HepG2 (cell line): ENCODE measurements around the gene ANKS4B. TPM values are rescaled to one million over a fixed set of nuclear protein-coding genes. Genes with fewer than 3 reads are reported as not detected.

ENCODE experiments used
- ARID2 ChIP-seq: sonication (generic); formaldehyde crosslinking; IDR thresholded peaks from 2 replicates; pipeline ENCODE4 v1.8.1; 2022; ENCODE audit warnings: mild to moderate bottlenecking, missing genetic modification reagents, borderline replicate concordance
- CERS6 ChIP-seq: sonication (generic); formaldehyde crosslinking; IDR thresholded peaks from 2 replicates; pipeline ENCODE4 v1.5.0; 2020; ENCODE audit warnings: missing genetic modification reagents
- FOXA1 ChIP-seq, 2 experiments: fragments of 450-650 bp in 1 of 2; sonication (generic) in 1 of 2; formaldehyde crosslinking in 1 of 2; IDR thresholded peaks; 2 replicates each; pipeline versions ENCODE4 v1.4.0 to v1.6.1; 2016 to 2020; ENCODE audit warnings: missing genetic modification reagents in 1 of 2
- IKZF1 ChIP-seq: fragments of 450-650 bp; IDR thresholded peaks from 2 replicates; pipeline ENCODE4 v1.7.1; 2016
- MTA3 ChIP-seq: sonication (generic); formaldehyde crosslinking; IDR thresholded peaks from 2 replicates; pipeline ENCODE4 v1.4.0; 2020; ENCODE audit warnings: missing genetic modification reagents
- MXI1 ChIP-seq: IDR thresholded peaks from 3 replicates; pipeline ENCODE4 v1.6.1; 2012; ENCODE audit warnings: low read depth, low read length, inconsistent platforms, borderline replicate concordance
- POLR2G ChIP-seq: fragments of 200-400 bp; formaldehyde crosslinking; IDR thresholded peaks from 2 replicates; pipeline ENCODE4 v1.6.1; 2018; ENCODE audit warnings: mild to moderate bottlenecking, low read depth, low read length, moderate library complexity
- SP140L ChIP-seq: sonication (generic); formaldehyde crosslinking; IDR thresholded peaks from 2 replicates; pipeline ENCODE4 v1.4.0; 2020; ENCODE audit warnings: missing genetic modification reagents, borderline replicate concordance
- ZBTB10 ChIP-seq: sonication (generic); formaldehyde crosslinking; IDR thresholded peaks from 2 replicates; pipeline ENCODE4 v1.4.0; 2020; ENCODE audit warnings: missing genetic modification reagents, borderline replicate concordance
- ZEB1 ChIP-seq: IDR thresholded peaks from 2 replicates; pipeline ENCODE4 v1.6.1; 2012; ENCODE audit warnings: mild to moderate bottlenecking, low read depth, inconsistent platforms; ENCODE audit not compliant: insufficient replicate concordance
- ZKSCAN8 ChIP-seq: IDR thresholded peaks from 2 replicates; pipeline ENCODE4 v1.6.1; 2016; ENCODE audit warnings: borderline replicate concordance, missing genetic modification reagents, missing compliant biosample characterization
- ZNF407 ChIP-seq: sonication (generic); formaldehyde crosslinking; IDR thresholded peaks from one replicate; pipeline ENCODE4 v1.5.1; 2020; ENCODE audit warnings: mild to moderate bottlenecking, missing genetic modification reagents; ENCODE audit errors: not compliant biosample characterization
- ZNF616 ChIP-seq: sonication (generic); formaldehyde crosslinking; IDR thresholded peaks from 2 replicates; pipeline ENCODE4 v1.5.0; 2020; ENCODE audit warnings: low read depth, mild to moderate bottlenecking, missing genetic modification reagents
- polyA plus RNA-seq, 8 experiments: library from polyadenylated mRNA; depleted of rRNA in 3 of 8; stranded (reverse) in 7 of 8; unstranded in 1 of 8; fragments of >200 nt; fragmentation: Illumina TruSeq in 4 of 8; extraction: Trizol in 4 of 8; gene quantifications; 2 replicates each; pipeline versions ENCODE4 v1.2.1 to v1.2.3, GENCODE V29; 2011 to 2016; ENCODE audit warnings: low read depth in 4 of 8, missing spikeins in 1 of 8, mixed read lengths in 1 of 8; ENCODE audit not compliant: insufficient read depth in 1 of 8
- total RNA-seq, 5 experiments: library from RNA; depleted of rRNA; stranded (reverse); fragments of >200 nt; fragmentation: Illumina TruSeq; extraction: Trizol; gene quantifications; 2 replicates each; pipeline ENCODE4 v1.2.3, GENCODE V29; 2016; ENCODE audit warnings: low read depth in 1 of 5
- TF ChIP-seq, protein P1 (sequence below): IDR thresholded peaks from 2 replicates; pipeline ENCODE4 v1.6.1; 2016; ENCODE audit warnings: low read depth, control low read depth

ANKS4B gene
- total and polyA plus RNA-seq, 2 of the 13 experiments (the other 11 are each of a cell fraction or from before 2014, with no cell fraction given), result 6.5 to 30.0 TPM

DNA sequence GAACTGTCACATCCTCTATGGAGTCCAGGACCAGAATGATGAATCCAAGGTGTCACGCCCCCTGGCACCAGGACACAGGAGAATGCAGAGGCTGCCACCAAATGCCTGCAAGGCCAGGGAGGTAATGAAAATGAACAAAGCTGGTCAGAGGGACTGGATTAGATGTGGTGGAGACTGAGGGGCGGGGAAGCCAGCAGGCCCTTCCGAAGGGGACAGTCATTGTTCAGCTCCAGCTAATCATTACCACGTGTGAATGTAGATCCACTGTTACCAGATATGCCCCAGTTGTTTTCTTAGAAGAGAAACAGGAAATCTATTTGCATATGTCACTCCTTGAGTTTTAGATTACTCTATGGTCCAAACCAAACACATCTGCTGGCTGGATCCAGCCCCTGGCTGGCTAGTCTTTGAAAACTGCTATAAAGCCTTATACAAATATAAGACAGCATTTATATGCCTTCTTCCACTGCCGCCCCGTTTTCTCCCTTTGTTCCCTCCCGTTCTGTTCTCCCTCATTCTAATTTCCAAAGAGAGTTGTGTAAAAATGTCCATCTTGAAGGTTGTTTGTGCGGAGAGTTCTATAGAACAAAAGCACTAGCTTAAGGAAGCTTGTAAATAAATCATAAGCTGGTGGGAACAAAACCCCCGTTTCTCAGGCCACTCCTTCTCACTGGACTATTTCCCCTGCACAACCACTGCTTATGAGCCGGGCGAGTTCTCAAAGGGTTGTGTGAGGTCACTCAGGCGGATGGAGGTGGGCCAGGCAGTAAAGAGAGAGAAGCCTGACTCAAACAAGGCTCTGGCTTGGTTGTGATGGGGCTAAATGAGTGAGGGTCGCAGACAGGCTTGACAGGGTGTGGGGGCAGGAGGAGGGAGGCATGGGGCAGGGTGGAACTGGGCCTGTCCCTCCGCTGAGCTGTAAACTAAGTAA, 30.4 kb downstream of the ANKS4B start (continued):
- no peak for TF ChIP-seq ZNF407
- TF ChIP-seq, protein P1, sequence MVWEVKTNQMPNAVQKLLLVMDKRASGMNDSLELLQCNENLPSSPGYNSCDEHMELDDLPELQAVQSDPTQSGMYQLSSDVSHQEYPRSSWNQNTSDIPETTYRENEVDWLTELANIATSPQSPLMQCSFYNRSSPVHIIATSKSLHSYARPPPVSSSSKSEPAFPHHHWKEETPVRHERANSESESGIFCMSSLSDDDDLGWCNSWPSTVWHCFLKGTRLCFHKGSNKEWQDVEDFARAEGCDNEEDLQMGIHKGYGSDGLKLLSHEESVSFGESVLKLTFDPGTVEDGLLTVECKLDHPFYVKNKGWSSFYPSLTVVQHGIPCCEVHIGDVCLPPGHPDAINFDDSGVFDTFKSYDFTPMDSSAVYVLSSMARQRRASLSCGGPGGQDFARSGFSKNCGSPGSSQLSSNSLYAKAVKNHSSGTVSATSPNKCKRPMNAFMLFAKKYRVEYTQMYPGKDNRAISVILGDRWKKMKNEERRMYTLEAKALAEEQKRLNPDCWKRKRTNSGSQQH, result 0 out of 2 replicates have a peak, but pooled peaks have one; percentile 19
- no peak for TF ChIP-seq ARID2 (CRISPR knock-in tag)
- TF ChIP-seq MTA3, result no peak
- no peak for TF ChIP-seq CERS6 (CRISPR knock-in tag)
- no peak for TF ChIP-seq ZEB1
- peak; percentile 86; the same call in 2 of the 3 replicates for TF ChIP-seq MXI1
- TF ChIP-seq ZBTB10 (CRISPR knock-in tag), result no peak
- TF ChIP-seq SP140L (CRISPR knock-in tag), result 0 out of 2 replicates have a peak, but pooled peaks have one; percentile 48
- TF ChIP-seq POLR2G, result no peak
- no peak for TF ChIP-seq FOXA1 (IDR thresholded peaks at IDR 0.05)
- TF ChIP-seq FOXA1 (CRISPR knock-in tag; IDR thresholded peaks at IDR 0.05), result peak; percentile 14; the same call in 1 of the 2 replicates
- no peak for TF ChIP-seq ZNF616 (CRISPR knock-in tag)
- TF ChIP-seq ZKSCAN8, result no peak
- no peak for TF ChIP-seq IKZF1
